H1 (cell line): ENCODE measurements around the gene ECPAS. TPM values are rescaled to one million over a fixed set of nuclear protein-coding genes. Genes with fewer than 3 reads are reported as not detected.

Experiments
- TEAD4 ChIP-seq: IDR thresholded peaks from 2 replicates; pipeline ENCODE4 v1.6.1; 2012; ENCODE audit warnings: low read depth, low read length, inconsistent platforms, mixed read lengths
- polyA plus RNA-seq, 7 experiments: library from polyadenylated mRNA; depleted of rRNA in 3 of 7; stranded (reverse) in 5 of 7; unstranded in 2 of 7; fragments of >200 nt in 5 of 7; fragments of 200-250 nt in 2 of 7; gene quantifications; 1 replicate in 5 of 7; 2 replicates in 1 of 7; 4 replicates in 1 of 7; pipeline versions ENCODE4 v1.2.1 to v1.2.3, GENCODE V29; 2011 to 2013; ENCODE audit warnings: missing spikeins in 2 of 7, mixed read lengths in 2 of 7
- total RNA-seq: library from RNA; stranded (reverse); fragmentation: NEBNext Ultra II Directional; extraction: Animal tissue kit (Norgen Biotek cat#: 25700); gene quantifications from 2 replicates; pipeline ENCODE4 v1.2.1, GENCODE V29; 2021
- TF ChIP-seq, protein P1 (sequence below): fragments of 300-600 bp; sonication (generic); IDR thresholded peaks from 2 replicates; pipeline ENCODE4 v1.7.1; 2012; ENCODE audit warnings: low read length, moderate library complexity, mild to moderate bottlenecking, inconsistent platforms; ENCODE audit not compliant: insufficient replicate concordance

The ECPAS gene
- total and polyA plus RNA-seq, 2 of the 8 experiments (the other 6 are each of a cell fraction or from before 2014, with no cell fraction given), result 20.9 to 131 TPM

DNA sequence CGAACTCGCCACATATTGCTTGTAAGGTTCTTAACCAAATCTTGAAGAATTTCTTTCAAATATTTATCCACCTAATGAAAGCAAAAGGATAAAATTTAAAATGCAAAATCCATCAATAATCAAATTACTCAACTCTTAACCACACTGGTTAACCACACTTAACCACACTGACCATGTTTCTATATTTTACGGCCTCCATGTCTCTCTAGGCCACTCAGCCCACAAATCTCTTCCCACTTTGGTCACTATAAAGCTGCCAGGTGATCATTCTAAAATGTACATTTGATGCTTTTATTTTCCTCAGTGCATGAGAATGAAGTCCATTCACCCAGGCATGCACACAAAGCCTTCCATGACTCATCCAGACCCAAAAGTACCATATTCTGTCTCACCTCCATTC, 97.8 kb downstream of the ECPAS start (continued):
- TF ChIP-seq, protein P1, sequence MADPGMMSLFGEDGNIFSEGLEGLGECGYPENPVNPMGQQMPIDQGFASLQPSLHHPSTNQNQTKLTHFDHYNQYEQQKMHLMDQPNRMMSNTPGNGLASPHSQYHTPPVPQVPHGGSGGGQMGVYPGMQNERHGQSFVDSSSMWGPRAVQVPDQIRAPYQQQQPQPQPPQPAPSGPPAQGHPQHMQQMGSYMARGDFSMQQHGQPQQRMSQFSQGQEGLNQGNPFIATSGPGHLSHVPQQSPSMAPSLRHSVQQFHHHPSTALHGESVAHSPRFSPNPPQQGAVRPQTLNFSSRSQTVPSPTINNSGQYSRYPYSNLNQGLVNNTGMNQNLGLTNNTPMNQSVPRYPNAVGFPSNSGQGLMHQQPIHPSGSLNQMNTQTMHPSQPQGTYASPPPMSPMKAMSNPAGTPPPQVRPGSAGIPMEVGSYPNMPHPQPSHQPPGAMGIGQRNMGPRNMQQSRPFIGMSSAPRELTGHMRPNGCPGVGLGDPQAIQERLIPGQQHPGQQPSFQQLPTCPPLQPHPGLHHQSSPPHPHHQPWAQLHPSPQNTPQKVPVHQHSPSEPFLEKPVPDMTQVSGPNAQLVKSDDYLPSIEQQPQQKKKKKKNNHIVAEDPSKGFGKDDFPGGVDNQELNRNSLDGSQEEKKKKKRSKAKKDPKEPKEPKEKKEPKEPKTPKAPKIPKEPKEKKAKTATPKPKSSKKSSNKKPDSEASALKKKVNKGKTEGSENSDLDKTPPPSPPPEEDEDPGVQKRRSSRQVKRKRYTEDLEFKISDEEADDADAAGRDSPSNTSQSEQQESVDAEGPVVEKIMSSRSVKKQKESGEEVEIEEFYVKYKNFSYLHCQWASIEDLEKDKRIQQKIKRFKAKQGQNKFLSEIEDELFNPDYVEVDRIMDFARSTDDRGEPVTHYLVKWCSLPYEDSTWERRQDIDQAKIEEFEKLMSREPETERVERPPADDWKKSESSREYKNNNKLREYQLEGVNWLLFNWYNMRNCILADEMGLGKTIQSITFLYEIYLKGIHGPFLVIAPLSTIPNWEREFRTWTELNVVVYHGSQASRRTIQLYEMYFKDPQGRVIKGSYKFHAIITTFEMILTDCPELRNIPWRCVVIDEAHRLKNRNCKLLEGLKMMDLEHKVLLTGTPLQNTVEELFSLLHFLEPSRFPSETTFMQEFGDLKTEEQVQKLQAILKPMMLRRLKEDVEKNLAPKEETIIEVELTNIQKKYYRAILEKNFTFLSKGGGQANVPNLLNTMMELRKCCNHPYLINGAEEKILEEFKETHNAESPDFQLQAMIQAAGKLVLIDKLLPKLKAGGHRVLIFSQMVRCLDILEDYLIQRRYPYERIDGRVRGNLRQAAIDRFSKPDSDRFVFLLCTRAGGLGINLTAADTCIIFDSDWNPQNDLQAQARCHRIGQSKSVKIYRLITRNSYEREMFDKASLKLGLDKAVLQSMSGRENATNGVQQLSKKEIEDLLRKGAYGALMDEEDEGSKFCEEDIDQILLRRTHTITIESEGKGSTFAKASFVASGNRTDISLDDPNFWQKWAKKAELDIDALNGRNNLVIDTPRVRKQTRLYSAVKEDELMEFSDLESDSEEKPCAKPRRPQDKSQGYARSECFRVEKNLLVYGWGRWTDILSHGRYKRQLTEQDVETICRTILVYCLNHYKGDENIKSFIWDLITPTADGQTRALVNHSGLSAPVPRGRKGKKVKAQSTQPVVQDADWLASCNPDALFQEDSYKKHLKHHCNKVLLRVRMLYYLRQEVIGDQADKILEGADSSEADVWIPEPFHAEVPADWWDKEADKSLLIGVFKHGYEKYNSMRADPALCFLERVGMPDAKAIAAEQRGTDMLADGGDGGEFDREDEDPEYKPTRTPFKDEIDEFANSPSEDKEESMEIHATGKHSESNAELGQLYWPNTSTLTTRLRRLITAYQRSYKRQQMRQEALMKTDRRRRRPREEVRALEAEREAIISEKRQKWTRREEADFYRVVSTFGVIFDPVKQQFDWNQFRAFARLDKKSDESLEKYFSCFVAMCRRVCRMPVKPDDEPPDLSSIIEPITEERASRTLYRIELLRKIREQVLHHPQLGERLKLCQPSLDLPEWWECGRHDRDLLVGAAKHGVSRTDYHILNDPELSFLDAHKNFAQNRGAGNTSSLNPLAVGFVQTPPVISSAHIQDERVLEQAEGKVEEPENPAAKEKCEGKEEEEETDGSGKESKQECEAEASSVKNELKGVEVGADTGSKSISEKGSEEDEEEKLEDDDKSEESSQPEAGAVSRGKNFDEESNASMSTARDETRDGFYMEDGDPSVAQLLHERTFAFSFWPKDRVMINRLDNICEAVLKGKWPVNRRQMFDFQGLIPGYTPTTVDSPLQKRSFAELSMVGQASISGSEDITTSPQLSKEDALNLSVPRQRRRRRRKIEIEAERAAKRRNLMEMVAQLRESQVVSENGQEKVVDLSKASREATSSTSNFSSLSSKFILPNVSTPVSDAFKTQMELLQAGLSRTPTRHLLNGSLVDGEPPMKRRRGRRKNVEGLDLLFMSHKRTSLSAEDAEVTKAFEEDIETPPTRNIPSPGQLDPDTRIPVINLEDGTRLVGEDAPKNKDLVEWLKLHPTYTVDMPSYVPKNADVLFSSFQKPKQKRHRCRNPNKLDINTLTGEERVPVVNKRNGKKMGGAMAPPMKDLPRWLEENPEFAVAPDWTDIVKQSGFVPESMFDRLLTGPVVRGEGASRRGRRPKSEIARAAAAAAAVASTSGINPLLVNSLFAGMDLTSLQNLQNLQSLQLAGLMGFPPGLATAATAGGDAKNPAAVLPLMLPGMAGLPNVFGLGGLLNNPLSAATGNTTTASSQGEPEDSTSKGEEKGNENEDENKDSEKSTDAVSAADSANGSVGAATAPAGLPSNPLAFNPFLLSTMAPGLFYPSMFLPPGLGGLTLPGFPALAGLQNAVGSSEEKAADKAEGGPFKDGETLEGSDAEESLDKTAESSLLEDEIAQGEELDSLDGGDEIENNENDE, result no peak
- TF ChIP-seq TEAD4, result no peak
- TF ChIP-seq, all 59 proteins: peak for 0
